WTC11 (cell line): ENCODE data around the gene CTBP1.

Experiments used
- AFF4 ChIP-seq: sonication (generic); formaldehyde crosslinking; IDR thresholded peaks from 2 replicates; pipeline ENCODE4 v1.8.1; 2023; ENCODE audit warnings: mild to moderate bottlenecking, missing genetic modification reagents, borderline replicate concordance
- ATF2 ChIP-seq: sonication (generic); formaldehyde crosslinking; IDR thresholded peaks from 2 replicates; pipeline ENCODE4 v1.8.1; 2022; ENCODE audit warnings: low read depth, missing genetic modification reagents, borderline replicate concordance
- CREB1 ChIP-seq: sonication (generic); formaldehyde crosslinking; IDR thresholded peaks from 2 replicates; pipeline ENCODE4 v1.8.0; 2023; ENCODE audit warnings: mild to moderate bottlenecking, missing genetic modification reagents
- ETV6 ChIP-seq: sonication (generic); formaldehyde crosslinking; IDR thresholded peaks from 2 replicates; pipeline ENCODE4 v1.8.1; 2022; ENCODE audit warnings: mild to moderate bottlenecking, missing genetic modification reagents
- GABPB1 ChIP-seq: sonication (generic); formaldehyde crosslinking; IDR thresholded peaks from 2 replicates; pipeline ENCODE4 v1.8.1; 2023; ENCODE audit warnings: mild to moderate bottlenecking, missing genetic modification reagents
- GTF2I ChIP-seq: fragments of 250-450 bp; sonication (Bioruptor Pico); conservative IDR thresholded peaks from 2 replicates; pipeline ENCODE4 v1.4.0; 2021; ENCODE audit warnings: mild to moderate bottlenecking
- HMGXB4 ChIP-seq: sonication (generic); formaldehyde crosslinking; IDR thresholded peaks from 2 replicates; pipeline ENCODE4 v1.8.1; 2023; ENCODE audit warnings: mild to moderate bottlenecking, moderate library complexity, missing genetic modification reagents
- JUN ChIP-seq: sonication (generic); formaldehyde crosslinking; IDR thresholded peaks from 2 replicates; pipeline ENCODE4 v1.8.0; 2023; ENCODE audit warnings: mild to moderate bottlenecking, missing genetic modification reagents
- NR1H2 ChIP-seq: sonication (generic); formaldehyde crosslinking; IDR thresholded peaks from 2 replicates; pipeline ENCODE4 v1.9.0; 2021; ENCODE audit warnings: mild to moderate bottlenecking, moderate library complexity, missing genetic modification reagents
- RELA ChIP-seq: sonication (generic); formaldehyde crosslinking; IDR thresholded peaks from 2 replicates; pipeline ENCODE4 v1.8.1; 2022; ENCODE audit warnings: missing genetic modification reagents, mild to moderate bottlenecking, borderline replicate concordance
- STAT6 ChIP-seq: sonication (generic); formaldehyde crosslinking; conservative IDR thresholded peaks from 2 replicates; pipeline ENCODE4 v1.8.1; 2023; ENCODE audit warnings: mild to moderate bottlenecking, low read depth, missing genetic modification reagents, moderate library complexity
- TF ChIP-seq, protein P1 (sequence below): fragments of 200-600 bp; IDR thresholded peaks from 2 replicates; pipeline ENCODE4 v1.8.0; 2022; ENCODE audit warnings: antibody characterized with exemption
- TF ChIP-seq, protein P2 (sequence below): sonication (generic); formaldehyde crosslinking; IDR thresholded peaks from 2 replicates; pipeline ENCODE4 v1.8.0; 2022; ENCODE audit warnings: missing genetic modification reagents
- TF ChIP-seq, protein P3 (sequence below): sonication (generic); formaldehyde crosslinking; IDR thresholded peaks from 2 replicates; pipeline ENCODE4 v1.8.0; 2022; ENCODE audit warnings: mild to moderate bottlenecking, missing genetic modification reagents

DNA sequence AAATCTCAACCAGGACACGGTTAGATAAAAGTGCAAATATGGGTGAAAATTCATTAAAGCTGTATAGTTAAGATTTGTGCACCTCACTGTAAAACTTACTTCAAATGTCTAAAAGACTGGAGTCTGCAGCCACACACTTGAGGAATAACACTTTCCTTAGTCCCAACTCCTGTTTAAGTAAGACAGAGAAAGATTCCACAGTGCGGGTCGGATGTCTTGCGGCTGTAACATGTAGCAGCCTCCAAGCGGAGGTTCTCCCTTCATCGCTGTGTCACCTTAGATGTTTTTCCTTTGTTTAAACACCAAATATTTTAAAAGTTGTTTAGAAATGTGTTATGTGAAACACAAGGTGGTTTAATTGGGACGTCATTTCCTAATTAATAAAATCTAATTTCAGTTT lies 39.9 kb upstream of the CTBP1 start:
- TF ChIP-seq, protein P1, sequence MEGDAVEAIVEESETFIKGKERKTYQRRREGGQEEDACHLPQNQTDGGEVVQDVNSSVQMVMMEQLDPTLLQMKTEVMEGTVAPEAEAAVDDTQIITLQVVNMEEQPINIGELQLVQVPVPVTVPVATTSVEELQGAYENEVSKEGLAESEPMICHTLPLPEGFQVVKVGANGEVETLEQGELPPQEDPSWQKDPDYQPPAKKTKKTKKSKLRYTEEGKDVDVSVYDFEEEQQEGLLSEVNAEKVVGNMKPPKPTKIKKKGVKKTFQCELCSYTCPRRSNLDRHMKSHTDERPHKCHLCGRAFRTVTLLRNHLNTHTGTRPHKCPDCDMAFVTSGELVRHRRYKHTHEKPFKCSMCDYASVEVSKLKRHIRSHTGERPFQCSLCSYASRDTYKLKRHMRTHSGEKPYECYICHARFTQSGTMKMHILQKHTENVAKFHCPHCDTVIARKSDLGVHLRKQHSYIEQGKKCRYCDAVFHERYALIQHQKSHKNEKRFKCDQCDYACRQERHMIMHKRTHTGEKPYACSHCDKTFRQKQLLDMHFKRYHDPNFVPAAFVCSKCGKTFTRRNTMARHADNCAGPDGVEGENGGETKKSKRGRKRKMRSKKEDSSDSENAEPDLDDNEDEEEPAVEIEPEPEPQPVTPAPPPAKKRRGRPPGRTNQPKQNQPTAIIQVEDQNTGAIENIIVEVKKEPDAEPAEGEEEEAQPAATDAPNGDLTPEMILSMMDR = no peak
- no peak for TF ChIP-seq JUN (CRISPR knock-in tag)
- TF ChIP-seq NR1H2 (CRISPR knock-in tag) = no peak
- TF ChIP-seq STAT6 (CRISPR knock-in tag) = no peak
- TF ChIP-seq RELA (CRISPR knock-in tag) = no peak
- no peak for TF ChIP-seq GABPB1 (CRISPR knock-in tag)
- no peak for TF ChIP-seq AFF4 (CRISPR knock-in tag)
- TF ChIP-seq HMGXB4 = no peak
- TF ChIP-seq ETV6 (CRISPR knock-in tag) = no peak
- TF ChIP-seq, protein P2, sequence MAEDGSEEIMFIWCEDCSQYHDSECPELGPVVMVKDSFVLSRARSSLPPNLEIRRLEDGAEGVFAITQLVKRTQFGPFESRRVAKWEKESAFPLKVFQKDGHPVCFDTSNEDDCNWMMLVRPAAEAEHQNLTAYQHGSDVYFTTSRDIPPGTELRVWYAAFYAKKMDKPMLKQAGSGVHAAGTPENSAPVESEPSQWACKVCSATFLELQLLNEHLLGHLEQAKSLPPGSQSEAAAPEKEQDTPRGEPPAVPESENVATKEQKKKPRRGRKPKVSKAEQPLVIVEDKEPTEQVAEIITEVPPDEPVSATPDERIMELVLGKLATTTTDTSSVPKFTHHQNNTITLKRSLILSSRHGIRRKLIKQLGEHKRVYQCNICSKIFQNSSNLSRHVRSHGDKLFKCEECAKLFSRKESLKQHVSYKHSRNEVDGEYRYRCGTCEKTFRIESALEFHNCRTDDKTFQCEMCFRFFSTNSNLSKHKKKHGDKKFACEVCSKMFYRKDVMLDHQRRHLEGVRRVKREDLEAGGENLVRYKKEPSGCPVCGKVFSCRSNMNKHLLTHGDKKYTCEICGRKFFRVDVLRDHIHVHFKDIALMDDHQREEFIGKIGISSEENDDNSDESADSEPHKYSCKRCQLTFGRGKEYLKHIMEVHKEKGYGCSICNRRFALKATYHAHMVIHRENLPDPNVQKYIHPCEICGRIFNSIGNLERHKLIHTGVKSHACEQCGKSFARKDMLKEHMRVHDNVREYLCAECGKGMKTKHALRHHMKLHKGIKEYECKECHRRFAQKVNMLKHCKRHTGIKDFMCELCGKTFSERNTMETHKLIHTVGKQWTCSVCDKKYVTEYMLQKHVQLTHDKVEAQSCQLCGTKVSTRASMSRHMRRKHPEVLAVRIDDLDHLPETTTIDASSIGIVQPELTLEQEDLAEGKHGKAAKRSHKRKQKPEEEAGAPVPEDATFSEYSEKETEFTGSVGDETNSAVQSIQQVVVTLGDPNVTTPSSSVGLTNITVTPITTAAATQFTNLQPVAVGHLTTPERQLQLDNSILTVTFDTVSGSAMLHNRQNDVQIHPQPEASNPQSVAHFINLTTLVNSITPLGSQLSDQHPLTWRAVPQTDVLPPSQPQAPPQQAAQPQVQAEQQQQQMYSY (CRISPR knock-in tag) = no peak
- TF ChIP-seq, protein P3, sequence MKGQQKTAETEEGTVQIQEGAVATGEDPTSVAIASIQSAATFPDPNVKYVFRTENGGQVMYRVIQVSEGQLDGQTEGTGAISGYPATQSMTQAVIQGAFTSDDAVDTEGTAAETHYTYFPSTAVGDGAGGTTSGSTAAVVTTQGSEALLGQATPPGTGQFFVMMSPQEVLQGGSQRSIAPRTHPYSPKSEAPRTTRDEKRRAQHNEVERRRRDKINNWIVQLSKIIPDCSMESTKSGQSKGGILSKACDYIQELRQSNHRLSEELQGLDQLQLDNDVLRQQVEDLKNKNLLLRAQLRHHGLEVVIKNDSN (CRISPR knock-in tag) = no peak
- TF ChIP-seq CREB1 = no peak
- no peak for TF ChIP-seq GTF2I (CRISPR knock-in tag)
- TF ChIP-seq ATF2 = no peak
